IPS-15b (cell line): ENCODE measurements around the gene RNF26.

Experiments
- H3K27me3 ChIP-seq: one replicate; pipeline ENCODE4 v1.6.1; 2013; ENCODE audit warnings: low read length; ENCODE audit not compliant: control insufficient read depth, insufficient read depth
- H3K36me3 ChIP-seq: one replicate; pipeline ENCODE4 v1.6.1; 2013; ENCODE audit warnings: low read length; ENCODE audit not compliant: control insufficient read depth, insufficient read depth
- H3K4me1 ChIP-seq: one replicate; pipeline ENCODE4 v1.6.1; 2013; ENCODE audit warnings: mild to moderate bottlenecking, low read length; ENCODE audit not compliant: control insufficient read depth, insufficient read depth
- H3K4me3 ChIP-seq: one replicate; pipeline ENCODE4 v1.5.1; 2013; ENCODE audit warnings: low read depth, low read length
- H3K9ac ChIP-seq: one replicate; pipeline ENCODE4 v1.6.1; 2013; ENCODE audit warnings: low read depth, mild to moderate bottlenecking, low read length
- H3K9me3 ChIP-seq: one replicate; pipeline ENCODE4 v1.6.1; 2013; ENCODE audit warnings: mild to moderate bottlenecking, low read length; ENCODE audit not compliant: control insufficient read depth, insufficient read depth

The RNF26 gene

DNA sequence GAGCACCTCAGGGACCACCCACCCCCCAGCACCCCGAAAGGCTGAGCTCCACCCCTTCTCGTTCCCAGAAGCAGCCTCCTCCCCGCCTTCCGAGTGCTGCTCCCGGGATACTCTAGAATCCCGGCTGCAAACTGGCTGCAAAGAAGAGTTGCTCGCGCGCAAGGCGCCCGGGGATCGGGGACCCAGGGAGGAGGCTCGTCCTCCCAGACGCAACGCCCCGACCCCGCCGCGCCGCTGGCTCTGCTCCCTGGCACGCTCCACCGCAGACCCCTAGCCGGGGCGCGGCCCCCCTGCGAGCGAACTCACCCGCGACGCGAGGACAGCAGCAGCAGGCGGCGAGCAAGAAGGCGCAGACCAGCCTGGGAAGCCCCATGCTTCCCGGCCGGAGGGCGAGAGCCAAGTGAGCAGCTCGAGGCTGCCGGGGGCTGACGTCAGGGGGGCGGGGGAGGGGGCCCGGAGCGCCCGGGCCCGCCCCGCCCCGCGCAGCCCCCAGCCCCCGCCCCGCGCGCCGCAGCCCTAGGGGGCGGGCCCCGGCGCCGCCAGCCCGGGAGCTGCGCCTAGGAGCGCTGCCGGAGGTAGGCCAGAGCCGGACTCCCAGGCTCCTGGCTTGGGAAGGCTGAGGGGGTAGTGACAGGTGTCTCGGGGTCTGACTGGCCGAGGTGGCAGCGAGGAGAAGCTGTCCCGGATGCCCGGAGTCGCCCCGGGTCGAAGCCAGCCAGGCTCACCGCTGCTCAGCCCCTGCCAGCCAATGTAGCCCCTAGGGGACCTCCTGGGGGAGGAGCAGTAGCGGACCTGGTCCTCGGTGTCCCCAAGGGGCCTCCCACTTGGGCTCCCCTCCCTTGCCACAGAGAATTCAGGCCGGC, 17.4 kb upstream of the RNF26 start, which contains the start of gene MCAM:
Gene MCAM, minus strand, starts transcription at position 402 of the 863 bp plus-strand sequence. Its CDS starts 29 bp downstream, at position 373.
- peak within 1 kb of the TSS; percentile 80 for H3K4me3 ChIP-seq
- H3K36me3 ChIP-seq, result peaks cover 15% of the 10 kb centered on the region
- H3K9ac ChIP-seq, result peak within 1 kb of the TSS; percentile 60
- peaks cover 11% of the 10 kb centered on the region for H3K27me3 ChIP-seq
- H3K9me3 ChIP-seq, result no peaks in the 10 kb centered on the region
- H3K4me1 ChIP-seq, result peaks cover 29% of the 10 kb centered on the region

DNA sequence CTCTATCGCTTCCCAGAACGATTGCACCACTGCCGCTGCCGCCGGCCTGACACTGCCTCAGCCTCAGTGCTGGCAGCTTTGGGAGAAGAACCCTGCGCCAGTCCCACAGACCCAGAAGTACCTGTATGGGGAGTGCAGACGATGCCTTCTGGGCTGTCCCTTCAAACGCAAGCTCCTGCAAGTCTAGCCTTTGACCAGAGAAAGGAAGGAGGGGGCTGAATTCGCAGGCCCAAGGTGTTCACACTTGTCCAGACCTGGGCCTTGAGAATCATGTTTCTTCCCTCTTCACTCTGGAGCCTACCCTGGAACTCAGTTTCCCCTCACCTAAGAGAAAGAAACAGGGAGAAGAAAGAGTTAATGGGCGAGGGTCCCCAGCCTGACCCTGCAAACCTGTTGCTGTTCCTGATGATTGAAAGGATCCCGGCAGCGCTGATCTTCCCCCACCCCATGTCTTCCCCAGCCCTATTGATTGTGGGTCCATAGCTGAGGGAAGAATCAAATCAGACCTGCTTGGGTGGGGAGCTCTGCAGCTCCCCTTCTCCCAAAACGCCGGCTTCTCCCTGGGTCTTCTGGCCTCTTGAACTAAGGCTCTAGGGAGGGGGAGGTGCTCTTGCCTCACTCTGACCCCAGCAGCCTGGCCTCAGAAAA, 16.6 kb upstream of the RNF26 start:
- Histone ChIP-seq H3K4me1 (peaks cover 29% of the 10 kb centered on the region), H3K9ac (peak overlapping the region; percentile 37), H3K9me3 (no peaks in the 10 kb centered on the region), H3K4me3 (peak overlapping the region; percentile 55), H3K27me3 (peaks cover 11% of the 10 kb centered on the region), H3K36me3 (peaks cover 13% of the 10 kb centered on the region)

DNA sequence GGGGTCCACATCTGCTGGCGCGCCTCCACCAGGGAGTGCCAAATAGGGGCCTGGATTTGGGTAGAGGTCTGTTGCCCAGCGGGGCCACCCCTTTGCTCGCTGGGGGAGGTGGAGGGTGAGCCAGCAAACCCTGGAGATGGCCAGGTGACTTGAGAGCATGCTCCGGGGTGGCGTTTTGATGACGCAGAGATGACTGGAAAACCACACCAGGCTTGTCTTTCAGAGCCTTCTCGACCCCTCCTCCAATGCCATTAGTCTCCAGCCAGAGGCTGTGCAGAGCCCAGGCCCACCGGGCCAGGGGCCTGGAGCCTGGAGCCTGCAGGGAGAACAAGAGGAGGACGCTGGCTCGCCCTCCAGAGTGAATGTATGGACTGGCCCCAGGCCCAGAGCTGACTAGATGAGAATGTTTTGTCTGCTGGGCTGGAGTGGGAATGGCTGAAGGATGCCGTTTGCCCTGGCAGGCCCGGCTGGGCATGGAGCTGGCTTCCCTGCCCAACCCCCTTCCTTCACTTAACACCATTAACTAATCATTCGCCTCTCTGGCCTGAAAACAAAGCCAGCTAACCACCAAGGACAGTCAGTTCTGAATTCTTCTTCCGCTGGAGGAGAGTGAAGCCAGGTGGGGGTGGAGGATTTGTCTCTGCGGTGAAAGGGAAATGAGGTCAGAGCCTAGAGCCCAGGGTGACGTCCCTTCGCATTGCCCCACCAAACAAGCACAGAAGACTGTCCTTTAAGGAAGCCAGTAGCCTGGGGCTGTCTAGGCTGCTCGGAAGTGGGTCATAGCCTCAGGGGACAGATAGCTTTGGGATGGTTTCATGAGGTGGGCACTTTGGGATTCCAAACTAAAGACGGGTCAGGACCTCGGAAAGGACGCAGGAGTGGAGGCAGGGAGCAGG, 15.8 kb upstream of the RNF26 start:
- H3K27me3 ChIP-seq, result peaks cover 11% of the 10 kb centered on the region
- H3K9me3 ChIP-seq, result no peaks in the 10 kb centered on the region
- H3K4me1 ChIP-seq, result peaks cover 29% of the 10 kb centered on the region
- peak overlapping the region; percentile 37 for H3K9ac ChIP-seq
- peaks cover 12% of the 10 kb centered on the region for H3K36me3 ChIP-seq
- peak overlapping the region; percentile 55 for H3K4me3 ChIP-seq

DNA sequence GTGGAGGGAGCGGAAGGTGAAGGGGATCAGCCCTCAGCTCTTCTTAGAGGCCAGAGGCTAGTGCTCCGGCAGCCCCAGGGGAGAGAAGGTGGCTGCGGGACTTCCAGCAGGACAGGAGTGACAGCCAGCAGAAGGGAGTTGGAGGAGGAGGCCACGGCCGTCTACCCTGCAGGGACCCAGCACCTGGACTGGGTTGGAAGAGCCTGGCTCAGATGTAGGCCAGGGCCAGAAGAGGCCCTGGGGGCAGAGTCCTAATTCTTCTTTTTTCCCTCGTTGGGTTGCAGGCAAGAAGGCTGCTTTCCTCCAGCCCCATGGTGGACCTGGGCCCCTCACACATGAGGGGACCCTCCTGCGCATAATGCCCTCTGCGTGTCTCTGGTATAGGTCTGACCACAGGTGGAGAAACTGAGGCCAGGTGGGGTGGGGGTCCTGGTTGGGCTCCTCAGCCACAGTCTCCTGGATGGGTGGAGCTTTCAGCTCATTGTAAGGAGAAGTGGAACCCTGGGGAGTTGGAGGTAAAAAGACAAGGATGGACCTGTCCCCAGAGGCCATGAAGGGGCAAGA, 15.1 kb upstream of the RNF26 start:
- Histone ChIP-seq H3K27me3 (peaks cover 11% of the 10 kb centered on the region), H3K9ac (no peak overlapping the region)

DNA sequence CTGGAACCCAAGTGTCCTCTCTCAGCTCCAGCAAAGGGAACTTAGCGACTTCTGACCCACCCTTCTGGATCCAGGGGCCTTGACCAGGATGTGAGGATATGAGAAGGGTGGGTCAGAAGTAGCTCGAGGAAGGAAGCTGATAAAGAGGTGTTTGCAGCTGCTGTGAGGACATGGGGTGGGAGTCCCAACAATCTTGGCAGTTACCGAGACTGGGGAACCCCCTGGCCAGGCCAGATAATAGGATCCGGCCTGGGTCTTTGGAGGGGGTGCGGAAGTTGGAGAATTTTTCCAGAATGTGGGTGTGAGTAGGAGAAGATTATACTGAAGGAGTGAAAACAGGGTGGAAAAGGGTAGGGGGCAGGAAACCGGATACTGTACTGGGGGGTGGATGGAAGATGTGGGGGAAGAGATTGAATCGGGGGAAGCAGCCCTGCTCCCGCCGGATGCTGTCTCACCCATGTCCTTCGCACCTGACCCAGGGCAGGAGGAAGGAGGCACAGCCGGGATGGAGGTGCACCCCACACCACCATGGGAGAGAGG, 14.6 kb upstream of the RNF26 start:
- Histone ChIP-seq H3K4me3 (no peak overlapping the region), H3K36me3 (peaks cover 1% of the 10 kb centered on the region), H3K9me3 (no peaks in the 10 kb centered on the region), H3K4me1 (peaks cover 27% of the 10 kb centered on the region), H3K9ac (no peak overlapping the region), H3K27me3 (peaks cover 11% of the 10 kb centered on the region)

More for the DNA sequence above, 15.1 kb upstream of the RNF26 start:
- Histone ChIP-seq H3K4me3 (peak overlapping the region; percentile 20), H3K9me3 (no peaks in the 10 kb centered on the region), H3K4me1 (peaks cover 29% of the 10 kb centered on the region), H3K36me3 (peaks cover 7% of the 10 kb centered on the region)

DNA sequence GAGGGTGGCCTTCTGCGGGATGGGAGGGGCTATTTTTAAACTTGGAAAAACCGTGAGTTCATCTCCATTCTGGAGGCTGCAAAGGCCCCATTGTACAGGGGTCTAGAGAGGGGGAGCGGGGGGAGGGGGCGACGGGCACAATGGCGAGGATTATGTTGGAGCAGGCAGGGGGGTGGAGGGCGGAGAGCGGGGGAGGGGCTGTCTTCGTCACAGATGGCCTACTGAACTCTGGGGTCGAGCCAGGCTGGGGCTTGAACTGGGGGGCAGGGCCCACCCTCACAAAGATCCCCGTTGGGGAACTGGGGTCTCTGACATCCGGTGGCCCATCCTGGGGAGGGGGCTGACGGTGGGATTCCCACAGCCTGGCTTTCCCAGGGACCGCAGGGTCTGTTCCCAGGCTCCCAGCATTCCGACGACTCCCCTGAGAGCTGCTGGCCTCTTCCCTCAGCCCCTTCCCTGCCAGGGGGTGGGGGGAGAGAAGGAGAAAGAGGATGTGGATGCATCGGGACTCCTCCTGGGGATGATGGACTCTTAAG, 14.0 kb upstream of the RNF26 start:
- no peaks in the 10 kb centered on the region for H3K9me3 ChIP-seq
- peak overlapping the region; percentile 70 for H3K4me3 ChIP-seq
- H3K4me1 ChIP-seq, result peaks cover 27% of the 10 kb centered on the region
- H3K36me3 ChIP-seq, result no peaks in the 10 kb centered on the region
- H3K27me3 ChIP-seq, result peaks cover 11% of the 10 kb centered on the region
- H3K9ac ChIP-seq, result peak overlapping the region; percentile 70

DNA sequence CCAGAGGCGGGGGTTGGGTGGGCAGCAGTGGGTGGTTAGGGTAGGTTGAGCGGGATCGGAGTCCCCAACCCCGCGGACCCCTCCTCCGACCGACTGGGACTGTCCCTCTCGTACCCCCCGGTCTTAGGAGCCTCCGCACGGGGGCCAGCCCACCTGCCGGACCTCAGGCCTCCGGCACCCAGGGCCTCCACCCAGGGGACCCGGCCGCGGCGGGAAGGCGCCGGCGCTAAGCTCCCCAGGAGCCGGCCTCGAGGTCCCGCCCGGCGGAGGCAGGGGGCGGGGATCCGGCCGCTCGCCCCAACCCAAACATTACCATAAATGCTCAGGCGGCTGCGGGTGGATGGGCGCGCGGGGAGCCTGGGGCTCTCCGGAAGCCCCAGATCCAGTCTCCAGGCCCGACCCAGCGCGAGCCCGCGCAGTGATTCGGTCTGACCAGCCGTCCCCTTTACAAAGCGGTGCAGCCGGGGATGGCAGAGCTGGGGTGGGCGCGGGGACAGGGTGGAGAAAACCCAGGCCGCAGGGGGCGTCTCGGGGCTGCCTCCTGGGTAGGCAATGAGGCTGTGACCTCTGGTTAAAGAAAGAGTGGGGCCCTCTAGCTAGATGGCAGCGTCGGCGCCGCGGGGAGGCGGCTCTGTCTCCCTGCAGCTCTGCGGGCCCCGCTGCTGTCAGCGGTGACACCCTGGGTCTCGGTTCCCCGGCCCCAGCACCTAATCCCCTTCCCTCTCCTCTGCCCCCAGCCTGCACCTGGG, 13.4 kb upstream of the RNF26 start:
- H3K9me3 ChIP-seq, result no peaks in the 10 kb centered on the region
- H3K4me3 ChIP-seq, result peak overlapping the region; percentile 70
- peak overlapping the region; percentile 70 for H3K9ac ChIP-seq
- peaks cover 27% of the 10 kb centered on the region for H3K4me1 ChIP-seq
- H3K36me3 ChIP-seq, result no peaks in the 10 kb centered on the region
- peaks cover 4% of the 10 kb centered on the region for H3K27me3 ChIP-seq

DNA sequence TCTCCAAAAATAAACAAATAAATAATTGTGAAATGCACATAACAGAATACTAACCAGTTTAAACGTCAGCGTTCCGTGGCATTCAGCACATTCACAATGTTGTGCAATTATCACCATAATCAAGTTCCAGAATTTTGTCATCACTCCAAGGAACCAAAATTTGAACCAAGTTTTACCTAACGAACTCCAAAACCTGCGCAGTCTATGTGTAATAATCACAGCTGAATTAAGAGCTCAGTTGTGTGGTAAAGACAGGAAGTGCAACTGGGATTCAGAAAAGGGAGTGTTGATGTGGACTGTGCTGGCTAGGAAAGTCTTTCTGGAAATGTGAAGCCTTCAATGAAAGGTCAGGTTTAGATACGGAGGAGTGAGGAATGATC, 12.0 kb upstream of the RNF26 start:
- Histone ChIP-seq H3K36me3 (no peaks in the 10 kb centered on the region), H3K9me3 (no peaks in the 10 kb centered on the region), H3K9ac (no peak overlapping the region), H3K4me1 (peaks cover 25% of the 10 kb centered on the region), H3K4me3 (no peak overlapping the region), H3K27me3 (no peaks in the 10 kb centered on the region)

DNA sequence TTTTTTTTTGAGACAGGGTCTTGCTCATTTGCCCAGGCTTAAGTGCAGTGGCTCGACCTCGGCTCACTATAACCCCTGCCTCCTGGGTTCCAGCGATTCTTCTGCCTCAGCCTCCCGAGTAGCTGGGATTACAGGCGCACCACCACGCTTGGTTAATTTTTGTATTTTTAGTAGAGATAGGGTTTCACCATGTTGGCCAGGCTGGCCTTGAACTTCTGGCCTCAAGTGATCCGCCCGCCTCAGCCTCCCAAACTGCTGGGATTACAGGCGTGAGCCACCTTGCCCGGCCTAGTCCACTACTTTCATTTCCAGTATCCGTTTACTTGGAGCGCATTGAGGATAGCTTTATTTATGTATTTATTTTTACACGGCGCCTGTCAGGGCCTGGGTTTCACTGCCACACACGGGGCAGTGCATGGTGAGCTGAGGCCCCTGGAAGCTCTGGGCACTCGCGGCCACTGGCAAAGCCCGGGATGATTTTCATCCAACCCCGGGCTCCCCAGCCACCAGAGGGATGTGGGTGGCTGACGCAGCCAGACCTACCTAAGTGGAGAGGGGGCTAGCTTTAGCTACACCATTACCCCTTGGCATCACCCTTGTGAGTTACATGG, 11.3 kb upstream of the RNF26 start:
- no peak overlapping the region for H3K4me3 ChIP-seq
- H3K9ac ChIP-seq, result no peak overlapping the region
- no peaks in the 10 kb centered on the region for H3K36me3 ChIP-seq
- H3K27me3 ChIP-seq, result no peaks in the 10 kb centered on the region
- H3K9me3 ChIP-seq, result no peaks in the 10 kb centered on the region
- H3K4me1 ChIP-seq, result peaks cover 20% of the 10 kb centered on the region

DNA sequence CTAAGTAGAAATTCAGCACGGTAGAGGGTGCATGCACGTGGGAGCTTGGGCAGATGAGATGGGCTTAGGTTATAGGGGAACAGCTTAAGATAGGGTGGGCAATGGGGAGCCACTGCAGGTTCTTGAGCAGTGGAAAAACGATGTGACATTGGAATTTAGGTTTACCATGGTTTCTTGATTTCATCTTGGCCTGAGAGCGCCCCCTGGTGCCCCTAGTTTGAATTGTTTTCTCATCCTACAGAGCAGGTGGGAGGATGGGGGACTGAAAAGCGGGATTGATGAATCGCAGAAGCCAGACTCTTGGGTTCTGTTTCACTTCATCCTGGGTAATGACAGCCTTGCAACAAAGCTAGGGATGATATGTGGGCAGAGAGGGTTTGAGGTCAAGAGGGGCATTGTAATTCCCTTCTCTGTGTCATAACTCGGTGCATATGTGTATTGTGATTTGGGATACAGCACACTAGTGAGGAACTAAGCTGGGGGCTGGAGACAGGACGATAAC, 10.7 kb upstream of the RNF26 start:
- H3K36me3 ChIP-seq, result no peaks in the 10 kb centered on the region
- H3K4me3 ChIP-seq, result no peak overlapping the region
- H3K4me1 ChIP-seq, result peaks cover 15% of the 10 kb centered on the region
- no peak overlapping the region for H3K9ac ChIP-seq
- H3K9me3 ChIP-seq, result no peaks in the 10 kb centered on the region
- H3K27me3 ChIP-seq, result no peaks in the 10 kb centered on the region
